Glomerular visceral epithelial cell (primary cell): ENCODE data around the gene MYO1E.
A peak's percentile ranks its signal among the peaks of the same experiment; 100 is the strongest.

Experiments
- DNase-seq: peaks from one replicate; pipeline ENCODE4 v3.0.0-alpha.2; 2016; ENCODE audit errors: extremely low spot score

MYO1E gene

GRCh38 chr15:59229453-59229852 is 143.2 kb downstream of the MYO1E start:
- no peak for DNase-seq

GRCh38 chr15:59229015-59229414 is 143.7 kb downstream of the MYO1E start:
- DNase-seq: no peak

- no peak for DNase-seq
Measured at GRCh38 chr15:59227021-59227420, 145.7 kb downstream of the MYO1E start.

GRCh38 chr15:59224474-59224873 is 148.2 kb downstream of the MYO1E start:
- peak; percentile 21 for DNase-seq

GRCh38 chr15:59223736-59224135 is 148.9 kb downstream of the MYO1E start:
- DNase-seq: no peak

GRCh38 chr15:59222906-59223550 is 149.6 kb downstream of the MYO1E start:
- DNase-seq: no peak

GRCh38 chr15:59221511-59222505 is 150.9 kb downstream of the MYO1E start:
- peak; percentile 68 for DNase-seq

GRCh38 chr15:59218710-59219109 is 154.0 kb downstream of the MYO1E start:
- DNase-seq: no peak

GRCh38 chr15:59217876-59218498 is 154.7 kb downstream of the MYO1E start:
- no peak for DNase-seq

GRCh38 chr15:59216911-59217310 is 155.8 kb downstream of the MYO1E start:
- peak; percentile 67 for DNase-seq

GRCh38 chr15:59210186-59210585 is 162.5 kb downstream of the MYO1E start:
- no peak for DNase-seq

- DNase-seq: no peak
Measured at GRCh38 chr15:59208613-59209249, 163.9 kb downstream of the MYO1E start.

GRCh38 chr15:59206623-59207183 is 166.0 kb downstream of the MYO1E start, which contains the start of gene LDHAL6B:
Gene LDHAL6B, plus strand, starts transcription at chr15:59206843. Its CDS starts 98 bp downstream, at chr15:59206941.
- DNase-seq: no peak

GRCh38 chr15:59205839-59206622 is 166.6 kb downstream of the MYO1E start:
- DNase-seq: no peak

- no peak for DNase-seq
Measured at GRCh38 chr15:59203657-59204056, 169.0 kb downstream of the MYO1E start.

- DNase-seq: no peak
Measured at GRCh38 chr15:59203008-59203407, 169.7 kb downstream of the MYO1E start.

GRCh38 chr15:59200560-59200959 is 172.1 kb downstream of the MYO1E start:
- DNase-seq: no peak

- peak; percentile 75 for DNase-seq
Measured at GRCh38 chr15:59199626-59200465, 172.8 kb downstream of the MYO1E start.

- no peak for DNase-seq
Measured at GRCh38 chr15:59197454-59197853, 175.2 kb downstream of the MYO1E start.

- DNase-seq: no peak
Measured at GRCh38 chr15:59196416-59196815, 176.3 kb downstream of the MYO1E start.
